HepG2 (cell line): ENCODE results near the gene SPP1.

ENCODE experiments used
- ATF1 ChIP-seq: IDR thresholded peaks from 2 replicates; pipeline ENCODE4 v1.6.1; 2016; ENCODE audit warnings: mild to moderate bottlenecking, control low read depth
- DMAP1 ChIP-seq: IDR thresholded peaks from 2 replicates; pipeline ENCODE4 v1.6.1; 2016
- EHMT2 ChIP-seq: fragments of 200-600 bp; sonication (generic); IDR thresholded peaks from 2 replicates; pipeline ENCODE4 v1.7.0; 2017; ENCODE audit warnings: antibody characterized with exemption, low read depth, low read length, borderline replicate concordance
- EP300 ChIP-seq, 3 experiments: sonication (generic) in 1 of 3; formaldehyde crosslinking in 1 of 3; IDR thresholded peaks; 2 replicates each; pipeline versions ENCODE4 v1.5.1 to v1.6.1; 2011 to 2020; ENCODE audit warnings: low read depth in 2 of 3, low read length in 2 of 3, borderline replicate concordance in 1 of 3, improper control_type of control experiment in 1 of 3, mild to moderate bottlenecking in 1 of 3, missing genetic modification reagents in 1 of 3, moderate library complexity in 1 of 3
- HDAC1 ChIP-seq: sonication (generic); formaldehyde crosslinking; IDR thresholded peaks from 2 replicates; pipeline ENCODE4 v1.5.1; 2020; ENCODE audit warnings: mild to moderate bottlenecking, missing genetic modification reagents
- KLF16 ChIP-seq, 2 experiments: sonication (generic) in 1 of 2; formaldehyde crosslinking in 1 of 2; IDR thresholded peaks; 2 replicates each; pipeline versions ENCODE4 v1.6.1 to v1.8.0; 2016 to 2023; ENCODE audit warnings: missing genetic modification reagents in 2 of 2, missing compliant biosample characterization in 1 of 2
- RXRB ChIP-seq: IDR thresholded peaks from 2 replicates; pipeline ENCODE4 v1.6.1; 2016; ENCODE audit warnings: borderline replicate concordance, missing genetic modification reagents, missing compliant biosample characterization
- ZBTB7A ChIP-seq: sonication (generic); formaldehyde crosslinking; IDR thresholded peaks from 2 replicates; pipeline ENCODE4 v1.8.0; 2022; ENCODE audit warnings: mild to moderate bottlenecking, missing genetic modification reagents
- ZBTB8A ChIP-seq: sonication (generic); formaldehyde crosslinking; IDR thresholded peaks from 2 replicates; pipeline ENCODE4 v1.4.0; 2020; ENCODE audit warnings: mild to moderate bottlenecking, low read depth, missing genetic modification reagents, borderline replicate concordance
- TF ChIP-seq, protein P1 (sequence below): sonication (generic); formaldehyde crosslinking; IDR thresholded peaks from 2 replicates; pipeline ENCODE4 v1.8.1; 2022; ENCODE audit warnings: mild to moderate bottlenecking, missing genetic modification reagents
- TF ChIP-seq, protein P2 (sequence below): sonication (generic); formaldehyde crosslinking; IDR thresholded peaks from 2 replicates; pipeline ENCODE4 v1.5.0; 2020; ENCODE audit warnings: mild to moderate bottlenecking, missing genetic modification reagents, moderate library complexity

DNA sequence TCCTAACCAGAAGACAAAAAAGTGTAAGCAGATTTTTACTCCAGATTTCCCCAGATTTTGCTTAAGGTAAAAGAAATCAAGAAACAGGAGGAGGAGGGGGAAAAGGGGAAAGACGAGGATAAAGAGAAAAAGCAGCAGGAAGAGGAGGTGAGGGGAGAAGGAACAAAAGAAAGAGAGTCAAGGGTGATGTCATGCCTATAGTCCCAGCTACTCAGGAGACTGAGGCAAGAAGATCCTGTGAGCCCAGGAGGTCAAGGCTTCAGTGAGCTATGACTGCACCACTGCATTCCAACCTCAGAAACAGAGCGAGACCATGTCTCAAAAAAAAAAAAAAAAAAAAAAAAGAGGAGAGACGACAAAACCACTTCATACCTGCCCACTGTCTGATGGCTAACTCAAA, 19.9 kb downstream of the SPP1 start:
- TF ChIP-seq, protein P1, sequence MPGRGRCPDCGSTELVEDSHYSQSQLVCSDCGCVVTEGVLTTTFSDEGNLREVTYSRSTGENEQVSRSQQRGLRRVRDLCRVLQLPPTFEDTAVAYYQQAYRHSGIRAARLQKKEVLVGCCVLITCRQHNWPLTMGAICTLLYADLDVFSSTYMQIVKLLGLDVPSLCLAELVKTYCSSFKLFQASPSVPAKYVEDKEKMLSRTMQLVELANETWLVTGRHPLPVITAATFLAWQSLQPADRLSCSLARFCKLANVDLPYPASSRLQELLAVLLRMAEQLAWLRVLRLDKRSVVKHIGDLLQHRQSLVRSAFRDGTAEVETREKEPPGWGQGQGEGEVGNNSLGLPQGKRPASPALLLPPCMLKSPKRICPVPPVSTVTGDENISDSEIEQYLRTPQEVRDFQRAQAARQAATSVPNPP (CRISPR knock-in tag) = no peak
- TF ChIP-seq EP300 (IDR thresholded peaks at IDR 0.05; ENCODE audit: low read depth in 2 of 2, low read length in 2 of 2) (no peak), EP300 (CRISPR knock-in tag; IDR thresholded peaks at IDR 0.05; ENCODE audit: borderline replicate concordance) (no peak), DMAP1 (CRISPR knock-in tag) (no peak), KLF16 (CRISPR knock-in tag; IDR thresholded peaks at IDR 0.05) (no peak), ZBTB7A (no peak), EHMT2 (no peak), ATF1 (CRISPR knock-in tag) (no peak), HDAC1 (CRISPR knock-in tag) (no peak), RXRB (no peak), ZBTB8A (CRISPR knock-in tag) (no peak)
- TF ChIP-seq, protein P2, sequence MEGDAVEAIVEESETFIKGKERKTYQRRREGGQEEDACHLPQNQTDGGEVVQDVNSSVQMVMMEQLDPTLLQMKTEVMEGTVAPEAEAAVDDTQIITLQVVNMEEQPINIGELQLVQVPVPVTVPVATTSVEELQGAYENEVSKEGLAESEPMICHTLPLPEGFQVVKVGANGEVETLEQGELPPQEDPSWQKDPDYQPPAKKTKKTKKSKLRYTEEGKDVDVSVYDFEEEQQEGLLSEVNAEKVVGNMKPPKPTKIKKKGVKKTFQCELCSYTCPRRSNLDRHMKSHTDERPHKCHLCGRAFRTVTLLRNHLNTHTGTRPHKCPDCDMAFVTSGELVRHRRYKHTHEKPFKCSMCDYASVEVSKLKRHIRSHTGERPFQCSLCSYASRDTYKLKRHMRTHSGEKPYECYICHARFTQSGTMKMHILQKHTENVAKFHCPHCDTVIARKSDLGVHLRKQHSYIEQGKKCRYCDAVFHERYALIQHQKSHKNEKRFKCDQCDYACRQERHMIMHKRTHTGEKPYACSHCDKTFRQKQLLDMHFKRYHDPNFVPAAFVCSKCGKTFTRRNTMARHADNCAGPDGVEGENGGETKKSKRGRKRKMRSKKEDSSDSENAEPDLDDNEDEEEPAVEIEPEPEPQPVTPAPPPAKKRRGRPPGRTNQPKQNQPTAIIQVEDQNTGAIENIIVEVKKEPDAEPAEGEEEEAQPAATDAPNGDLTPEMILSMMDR = no peak
